ENCODE measurements around the gene HIBADH.
"Not testable (repeated sequence)": the region's sequence is repeated elsewhere in the genome, so short reads cannot be mapped to it uniquely, and the experiment has no call there.

The HIBADH gene

GRCh38 chr7:27680610-27681009 lies 17.9 kb upstream of the HIBADH start:
- DNase-seq (ENCODE audit: low read depth in 2 of 2), result no peak

GRCh38 chr7:27678617-27679260 lies 16.1 kb upstream of the HIBADH start:
- DNase-seq (ENCODE audit: low read depth in 2 of 2), result no peak

GRCh38 chr7:27677912-27678612 lies 15.4 kb upstream of the HIBADH start:
- DNase-seq (ENCODE audit: low read depth in 2 of 2), result no peak

DNA sequence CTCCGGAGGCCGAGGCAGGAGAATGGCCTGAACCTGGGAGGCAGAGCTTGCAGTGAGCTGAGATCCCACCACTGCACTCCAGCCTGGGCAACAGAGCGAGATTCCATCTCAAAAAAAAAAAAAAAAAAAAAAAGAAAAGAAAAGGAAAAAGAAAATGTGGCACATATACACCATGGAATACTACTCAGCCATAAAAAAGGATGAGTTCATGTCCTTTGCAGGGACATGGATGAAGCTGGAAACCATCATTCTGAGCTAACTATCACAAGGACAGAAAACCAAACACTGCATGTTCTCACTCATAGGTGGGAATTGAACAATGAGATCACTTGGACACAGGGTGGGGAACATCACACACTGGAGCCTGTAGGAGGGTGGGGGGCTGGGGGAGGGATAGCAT lies 11.4 kb upstream of the HIBADH start:
- not testable (repeated sequence) for DNase-seq (ENCODE audit: low read depth in 2 of 2)

- no peak for DNase-seq (ENCODE audit: low read depth in 2 of 2)
These were observed 9.0 kb upstream of the HIBADH start for GRCh38 chr7:27671675-27672074.

- no peak for DNase-seq (ENCODE audit: low read depth in 2 of 2)
These were observed 8.0 kb upstream of the HIBADH start for GRCh38 chr7:27670676-27671075.

DNA sequence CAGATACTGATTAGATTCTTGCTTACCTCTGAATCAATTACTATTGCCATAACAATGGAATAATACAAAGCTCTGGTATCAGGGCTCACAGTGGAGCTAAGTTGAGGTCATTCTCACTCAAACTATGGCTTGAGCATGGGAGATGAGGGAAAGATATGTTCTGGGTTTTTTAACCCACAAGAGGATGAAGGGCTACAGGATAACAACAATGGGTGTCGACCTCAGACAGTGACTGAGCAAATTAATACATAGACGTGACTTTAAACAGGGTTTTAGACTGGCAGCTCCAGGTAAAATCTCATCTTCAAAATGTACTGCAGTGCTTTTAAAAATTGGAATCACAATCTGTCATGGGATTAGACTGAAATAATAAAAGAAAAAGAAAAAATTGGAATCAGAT lies 7.5 kb upstream of the HIBADH start:
- no peak for DNase-seq (ENCODE audit: low read depth in 2 of 2)

GRCh38 chr7:27665531-27665930 lies 2.8 kb upstream of the HIBADH start:
- DNase-seq (ENCODE audit: low read depth in 2 of 2), result no peak

- no peak for DNase-seq (ENCODE audit: low read depth in 2 of 2)
These were observed 1.3 kb upstream of the HIBADH start for GRCh38 chr7:27663989-27664331.

- peak; percentile 7 to 10 for DNase-seq (ENCODE audit: low read depth in 2 of 2)
These were observed 733 bp downstream of the HIBADH start for GRCh38 chr7:27661811-27662489.

GRCh38 chr7:27656724-27657123 lies 6.0 kb downstream of the HIBADH start:
- DNase-seq (ENCODE audit: low read depth in 2 of 2), result no peak

- DNase-seq (ENCODE audit: low read depth in 2 of 2), result no peak
These were observed 7.5 kb downstream of the HIBADH start for GRCh38 chr7:27655184-27655583.

- no peak for DNase-seq (ENCODE audit: low read depth in 2 of 2)
These were observed 10.2 kb downstream of the HIBADH start for GRCh38 chr7:27652518-27652917.

DNA sequence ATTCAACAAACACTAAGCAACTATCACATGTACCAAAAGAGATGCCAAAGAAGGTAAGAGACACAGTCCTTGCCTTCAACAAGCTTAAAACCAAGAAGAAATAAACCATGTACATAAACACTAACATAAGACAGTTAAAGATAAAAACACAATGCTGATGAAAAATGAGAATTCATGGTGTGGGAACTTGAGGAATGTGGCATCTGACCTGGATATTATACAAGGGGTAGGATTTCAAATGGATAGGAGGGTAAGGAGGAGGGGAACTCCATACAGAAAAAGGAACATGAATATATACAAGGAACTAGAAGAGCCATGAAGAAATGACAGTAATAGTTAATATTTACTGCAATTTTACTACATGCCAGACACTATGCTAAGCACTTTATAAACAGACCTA lies 11.0 kb downstream of the HIBADH start:
- no peak for DNase-seq (ENCODE audit: low read depth in 2 of 2)

DNA sequence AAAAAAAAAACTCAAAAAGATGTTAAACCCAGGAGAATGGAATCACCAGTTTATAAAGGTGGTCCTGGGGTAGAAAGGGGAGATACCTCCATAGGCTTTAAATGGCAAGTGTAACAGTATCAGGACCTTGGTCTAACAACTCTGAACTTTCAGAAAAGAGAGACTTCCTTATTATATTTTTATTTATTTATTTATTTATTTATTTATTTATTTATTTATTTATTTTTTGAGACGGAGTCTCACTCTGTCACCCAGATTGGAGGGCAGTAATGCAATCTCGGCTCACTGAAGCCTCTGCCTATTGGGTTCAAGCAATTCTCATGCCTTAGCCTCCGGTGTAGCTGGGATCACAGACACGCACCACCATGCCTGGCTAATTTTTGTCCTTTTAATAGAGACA lies 12.4 kb downstream of the HIBADH start:
- DNase-seq (ENCODE audit: low read depth in 2 of 2), result no peak

DNA sequence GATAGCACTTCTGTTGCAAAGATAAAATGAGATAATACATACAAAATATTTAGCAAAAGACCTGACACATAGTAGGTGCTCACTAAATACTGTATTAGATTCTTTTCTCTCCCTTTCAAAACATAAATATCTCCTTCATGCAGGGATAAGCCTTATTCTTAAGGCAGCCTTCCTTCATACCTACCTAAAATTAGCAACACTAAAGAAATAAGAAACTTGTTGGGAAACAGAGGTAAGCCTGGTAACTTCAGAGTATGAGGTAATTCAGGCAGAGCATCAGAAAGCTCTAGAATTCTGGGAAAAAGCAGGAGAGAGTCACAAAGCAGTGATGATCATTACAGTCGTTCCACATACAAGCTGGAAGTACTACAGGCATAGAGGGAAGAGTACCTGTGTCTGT lies 15.2 kb downstream of the HIBADH start:
- no peak for DNase-seq (ENCODE audit: low read depth in 2 of 2)

GRCh38 chr7:27647046-27647445 lies 15.6 kb downstream of the HIBADH start:
- no peak for DNase-seq (ENCODE audit: low read depth in 2 of 2)

DNA sequence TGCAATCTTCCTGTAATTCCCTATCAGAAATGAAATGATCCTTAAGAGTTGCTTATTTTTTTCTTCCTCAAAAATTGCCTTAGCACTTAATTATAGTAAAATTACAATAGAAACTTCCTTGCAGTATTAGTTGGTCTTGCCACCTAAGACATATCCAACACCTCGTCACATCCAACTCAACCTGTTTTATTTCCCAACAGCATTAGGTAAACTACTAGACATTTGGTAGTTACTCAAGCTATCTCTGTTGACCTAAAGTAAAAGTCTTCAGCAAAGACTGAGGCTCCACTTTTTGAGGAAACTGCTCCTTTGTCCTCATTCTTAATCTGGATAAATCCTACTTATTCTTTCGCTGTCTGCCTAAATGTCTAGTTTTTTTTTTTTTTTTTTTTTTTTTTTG lies 20.4 kb downstream of the HIBADH start:
- DNase-seq (ENCODE audit: low read depth in 2 of 2), result no peak

DNA sequence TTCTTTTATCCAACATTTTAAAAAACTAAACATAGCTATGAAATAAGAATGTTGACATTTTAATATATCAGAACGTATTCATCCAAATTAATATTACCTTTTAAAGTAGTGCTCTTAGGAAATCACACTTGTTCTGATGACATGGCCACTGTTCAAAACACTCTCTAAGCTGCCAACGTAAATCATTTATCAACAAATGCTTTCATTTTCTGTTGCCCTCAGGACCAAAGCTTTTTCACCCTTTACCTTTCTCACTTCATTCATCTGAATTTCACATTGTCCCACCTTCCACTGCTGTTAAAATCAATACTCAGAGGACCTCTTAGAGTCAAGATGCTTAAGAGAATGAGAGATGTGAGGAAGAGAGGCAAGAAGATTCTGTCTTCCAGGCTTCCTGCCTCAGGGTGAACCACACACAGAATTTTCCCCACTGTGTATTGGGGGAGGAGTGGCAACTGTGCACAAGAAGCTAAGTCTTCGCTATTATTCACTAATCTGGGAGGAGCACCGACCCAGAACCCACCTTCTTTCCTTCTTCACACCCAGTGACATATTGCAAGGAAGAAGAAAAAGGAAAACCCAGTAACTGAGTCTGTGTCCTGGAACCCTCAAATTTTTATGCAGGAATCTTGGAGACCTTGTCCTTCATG lies 21.0 kb downstream of the HIBADH start:
- DNase-seq (ENCODE audit: low read depth in 2 of 2), result no peak

- no peak for DNase-seq (ENCODE audit: low read depth in 2 of 2)
These were observed 21.7 kb downstream of the HIBADH start for GRCh38 chr7:27640884-27641574.

DNA sequence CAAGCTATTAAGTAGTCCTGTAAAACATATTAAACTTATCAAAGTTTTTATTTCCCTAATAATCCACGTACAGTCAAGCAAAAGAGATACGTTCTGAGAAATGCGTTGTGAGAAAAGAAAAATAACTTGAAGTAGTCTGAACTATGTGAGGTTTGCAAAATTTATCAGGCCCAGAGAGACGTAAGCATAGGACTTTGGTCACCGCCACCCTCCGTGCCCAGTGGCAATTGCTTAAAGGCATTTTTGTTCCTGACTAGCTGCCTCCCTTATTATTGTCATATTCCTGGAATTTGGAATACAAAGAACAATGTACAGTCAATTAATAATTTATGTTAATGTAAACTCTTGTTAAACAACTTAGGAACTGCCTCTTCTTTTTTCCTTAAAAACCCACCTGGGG lies 22.8 kb downstream of the HIBADH start:
- no peak for DNase-seq (ENCODE audit: low read depth in 2 of 2)

- not testable (repeated sequence) for DNase-seq (ENCODE audit: low read depth in 2 of 2)
These were observed 23.6 kb downstream of the HIBADH start for GRCh38 chr7:27639048-27639447.
